GM18873 (cell line): ENCODE results near the gene ERC2.

Experiments used
- ATAC-seq: cut with Tn5 transposase; IDR thresholded peaks from one replicate; pipeline ENCODE4 v1.9.1; 2021; ENCODE audit warnings: mild to moderate bottlenecking, moderate library complexity, moderate number of reproducible peaks; ENCODE audit not compliant: unreplicated experiment, low FRiP score

ERC2 gene

GRCh38 chr3:55534876-55535275 is 933.4 kb downstream of the ERC2 start:
- no peak for ATAC-seq

- ATAC-seq: no peak
These were observed 935.5 kb downstream of the ERC2 start for GRCh38 chr3:55532806-55533205.

- ATAC-seq: no peak
These were observed 936.9 kb downstream of the ERC2 start for GRCh38 chr3:55531321-55531720.

GRCh38 chr3:55527361-55527760 is 940.9 kb downstream of the ERC2 start:
- no peak for ATAC-seq

GRCh38 chr3:55526332-55527030 is 941.8 kb downstream of the ERC2 start:
- ATAC-seq: no peak

GRCh38 chr3:55525436-55525835 is 942.8 kb downstream of the ERC2 start:
- ATAC-seq: no peak

- no peak for ATAC-seq
These were observed 943.6 kb downstream of the ERC2 start for GRCh38 chr3:55524565-55525244.

GRCh38 chr3:55523471-55523870 is 944.8 kb downstream of the ERC2 start:
- ATAC-seq: no peak

- no peak for ATAC-seq
These were observed 946.4 kb downstream of the ERC2 start for GRCh38 chr3:55521738-55522421.

GRCh38 chr3:55521064-55521737 is 947.1 kb downstream of the ERC2 start:
- ATAC-seq: no peak

- ATAC-seq: no peak
These were observed 949.2 kb downstream of the ERC2 start for GRCh38 chr3:55519019-55519418.

GRCh38 chr3:55518451-55518850 is 949.8 kb downstream of the ERC2 start:
- no peak for ATAC-seq

GRCh38 chr3:55516392-55517030 is 951.8 kb downstream of the ERC2 start:
- no peak for ATAC-seq

- ATAC-seq: no peak
These were observed 952.6 kb downstream of the ERC2 start for GRCh38 chr3:55515550-55516246.

GRCh38 chr3:55514962-55515361 is 953.3 kb downstream of the ERC2 start:
- ATAC-seq: no peak

- no peak for ATAC-seq
These were observed 955.5 kb downstream of the ERC2 start for GRCh38 chr3:55512571-55513343.

- ATAC-seq: no peak
These were observed 956.2 kb downstream of the ERC2 start for GRCh38 chr3:55511895-55512570.

- ATAC-seq: no peak
These were observed 959.9 kb downstream of the ERC2 start for GRCh38 chr3:55508335-55508734.

GRCh38 chr3:55507808-55508207 is 960.5 kb downstream of the ERC2 start:
- no peak for ATAC-seq
